HT-29 (cell line): ENCODE results near the gene MCM7. TPM values are rescaled to one million over a fixed set of nuclear protein-coding genes. Genes with fewer than 3 reads are reported as not detected.
A peak's percentile ranks its signal among the peaks of the same experiment; 100 is the strongest.

Experiments used
- DNase-seq: peaks from one replicate; pipeline ENCODE4 v3.0.0-alpha.2; 2015; ENCODE audit warnings: low spot score
- small RNA-seq: library from RNA; depleted of rRNA; stranded (forward); fragments of <200 nt; gene quantifications from one replicate; pipeline ENCODE3, GENCODE V24; 2014
- total RNA-seq: library from RNA; depleted of rRNA; stranded (reverse); fragments of >200 nt; shearing (Covaris generic); gene quantifications from 2 replicates; pipeline ENCODE4 v1.2.3, GENCODE V29; 2014; rRNA removed

The MCM7 gene
- total RNA-seq, 1 experiment from 2014 or later = 461 TPM

GRCh38 chr7:100071018-100071723 is 30.0 kb downstream of the MCM7 start:
- DNase-seq = no peak

GRCh38 chr7:100069991-100070390 is 31.2 kb downstream of the MCM7 start:
- no peak for DNase-seq

GRCh38 chr7:100066953-100067352 is 34.2 kb downstream of the MCM7 start:
- no peak for DNase-seq

GRCh38 chr7:100065452-100066186 is 35.6 kb downstream of the MCM7 start:
- no peak for DNase-seq

GRCh38 chr7:100064162-100064561 is 37.0 kb downstream of the MCM7 start:
- DNase-seq = no peak

- no peak for DNase-seq
Observed at GRCh38 chr7:100063376-100063775, 37.8 kb downstream of the MCM7 start.

- DNase-seq = no peak
Observed at GRCh38 chr7:100061518-100062193, 39.5 kb downstream of the MCM7 start.

GRCh38 chr7:100059251-100059739 is 41.9 kb downstream of the MCM7 start:
- DNase-seq = no peak

GRCh38 chr7:100057006-100057405 is 44.2 kb downstream of the MCM7 start:
- DNase-seq = no peak

GRCh38 chr7:100053215-100053614 is 48.0 kb downstream of the MCM7 start:
- DNase-seq = peak; percentile 93

GRCh38 chr7:100051611-100052010 is 49.6 kb downstream of the MCM7 start:
- no peak for DNase-seq

GRCh38 chr7:100049441-100050291 is 51.5 kb downstream of the MCM7 start, which contains the start of gene ZSCAN21:
TSS of gene ZSCAN21 (plus strand) at chr7:100049774. CDS start at chr7:100057007, 7,233 bp downstream.
- DNase-seq = peak; percentile 87

GRCh38 chr7:100048680-100049079 is 52.5 kb downstream of the MCM7 start:
- peak; percentile 19 for DNase-seq

- DNase-seq = peak; percentile 69
Observed at GRCh38 chr7:100044718-100045117, 56.5 kb downstream of the MCM7 start.

Small RNAs within 50 kb of the gene (small RNA-seq; reads per million reads assigned to genes)
- gene MIR106B (10.5 reads per million, percentile 88 among the genes with 10 or more reads in this experiment), gene MIR25 (175 reads per million, percentile 98 among the genes with 10 or more reads in this experiment), gene MIR93 (63.7 reads per million, percentile 96 among the genes with 10 or more reads in this experiment)

Other genes starting within 250 kb of the MCM7 start
- gene OR2AE1, start 224.4 kb downstream of the MCM7 start, total RNA-seq = 0.55 TPM in 1 of 2 replicates, not detected in the other
- gene TRIM4, start 181.9 kb downstream of the MCM7 start, total RNA-seq = 15.1 and 16.0 TPM in 2 replicates
- gene GJC3, start 171.8 kb downstream of the MCM7 start, total RNA-seq = not detected in 2 replicates
- gene AZGP1, start 125.4 kb downstream of the MCM7 start, total RNA-seq = 42.3 and 43.2 TPM in 2 replicates
- 22.5 and 32.1 TPM in 2 replicates for gene ZKSCAN1, start 85.8 kb downstream of the MCM7 start, total RNA-seq
- gene ZSCAN21, start 51.6 kb downstream of the MCM7 start, total RNA-seq = 7.7 and 7.9 TPM in 2 replicates
- gene ZNF3, start 19.7 kb downstream of the MCM7 start, total RNA-seq = 22.2 and 23.6 TPM in 2 replicates
- gene COPS6, start 12.4 kb downstream of the MCM7 start, total RNA-seq = 111 and 128 TPM in 2 replicates
- gene AP4M1, start 246 bp upstream of the MCM7 start, total RNA-seq = 36.8 and 38.1 TPM in 2 replicates
- 45.0 and 65.5 TPM in 2 replicates for gene TAF6, start 18.0 kb upstream of the MCM7 start, total RNA-seq
- 2.7 and 5.5 TPM in 2 replicates for gene CNPY4, start 18.2 kb upstream of the MCM7 start, total RNA-seq
- 1.3 and 2.9 TPM in 2 replicates for gene MBLAC1, start 25.6 kb upstream of the MCM7 start, total RNA-seq
- 310 and 344 TPM in 2 replicates for gene LAMTOR4, start 47.5 kb upstream of the MCM7 start, total RNA-seq
- 22.5 and 27.8 TPM in 2 replicates for gene TRAPPC14, start 57.3 kb upstream of the MCM7 start, total RNA-seq
- gene GAL3ST4, start 67.2 kb upstream of the MCM7 start, total RNA-seq = not detected in 2 replicates
- gene GPC2, start 76.0 kb upstream of the MCM7 start, total RNA-seq = 1.7 and 4.2 TPM in 2 replicates
- gene STAG3, start 76.5 kb upstream of the MCM7 start, total RNA-seq = 0.05 and 0.08 TPM in 2 replicates
- gene PVRIG, start 118.6 kb upstream of the MCM7 start, total RNA-seq = not detected in 2 replicates
- gene SPDYE3, start 206.3 kb upstream of the MCM7 start, total RNA-seq = not detected in 2 replicates